Regular cardiac myocyte (primary cell): ENCODE data around the gene TAOK1. TPM values are rescaled to one million over a fixed set of nuclear protein-coding genes. Genes with fewer than 3 reads are reported as not detected.

Experiments
- total RNA-seq: library from RNA; depleted of rRNA; stranded (reverse); fragments of >200 nt; gene quantifications from 2 replicates; pipeline ENCODE4 v1.2.3, GENCODE V29; 2014

Gene TAOK1
- 47.0 and 53.3 TPM in 2 replicates for total RNA-seq

DNA sequence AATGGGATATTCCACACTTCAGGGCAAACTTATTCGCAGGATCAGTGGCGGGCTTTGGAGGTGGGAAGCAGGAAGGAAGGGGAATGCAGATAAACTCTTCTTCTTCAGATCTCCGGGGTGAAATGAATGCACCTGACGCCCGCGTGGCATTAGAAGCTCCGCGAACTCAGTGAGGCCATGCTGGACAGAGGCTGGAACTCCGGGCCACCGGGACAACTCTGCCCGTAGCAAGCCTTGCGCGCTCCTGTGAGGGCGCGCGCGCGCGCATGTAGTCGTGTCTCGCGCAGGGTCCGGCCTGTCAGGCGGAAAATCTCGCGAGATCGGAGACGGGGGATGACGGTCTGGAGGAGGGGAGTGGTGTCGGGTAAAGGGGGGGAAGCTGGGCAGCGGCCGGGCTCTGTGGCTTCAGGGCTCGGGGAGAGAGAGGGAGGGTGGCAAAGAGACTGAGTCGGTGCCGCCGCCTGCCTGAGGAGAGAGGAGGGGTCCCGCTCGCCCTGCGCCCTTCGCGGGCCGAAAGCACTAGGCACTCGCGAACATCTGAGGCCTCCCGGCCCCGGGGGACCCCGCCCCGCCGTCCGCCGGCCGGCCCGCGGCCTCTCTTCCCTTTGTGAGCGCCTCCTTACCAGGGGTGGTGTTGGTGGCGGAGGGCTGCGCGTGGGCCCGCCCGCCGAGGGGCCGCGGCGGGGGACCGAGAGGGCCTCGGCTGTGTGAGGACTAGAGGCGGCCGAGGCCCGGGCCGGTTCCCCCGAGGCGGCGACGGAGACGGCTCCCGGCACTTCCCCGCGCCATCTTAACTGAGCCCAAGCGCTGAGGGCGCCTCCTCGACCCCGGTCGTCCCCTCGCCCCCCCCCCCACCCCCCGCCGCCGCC is at the start of gene TAOK1:
Gene TAOK1, plus strand, starts transcription at position 382 of the 869 bp plus-strand sequence. CDS start 61,186 bp downstream, outside the sequence.

DNA sequence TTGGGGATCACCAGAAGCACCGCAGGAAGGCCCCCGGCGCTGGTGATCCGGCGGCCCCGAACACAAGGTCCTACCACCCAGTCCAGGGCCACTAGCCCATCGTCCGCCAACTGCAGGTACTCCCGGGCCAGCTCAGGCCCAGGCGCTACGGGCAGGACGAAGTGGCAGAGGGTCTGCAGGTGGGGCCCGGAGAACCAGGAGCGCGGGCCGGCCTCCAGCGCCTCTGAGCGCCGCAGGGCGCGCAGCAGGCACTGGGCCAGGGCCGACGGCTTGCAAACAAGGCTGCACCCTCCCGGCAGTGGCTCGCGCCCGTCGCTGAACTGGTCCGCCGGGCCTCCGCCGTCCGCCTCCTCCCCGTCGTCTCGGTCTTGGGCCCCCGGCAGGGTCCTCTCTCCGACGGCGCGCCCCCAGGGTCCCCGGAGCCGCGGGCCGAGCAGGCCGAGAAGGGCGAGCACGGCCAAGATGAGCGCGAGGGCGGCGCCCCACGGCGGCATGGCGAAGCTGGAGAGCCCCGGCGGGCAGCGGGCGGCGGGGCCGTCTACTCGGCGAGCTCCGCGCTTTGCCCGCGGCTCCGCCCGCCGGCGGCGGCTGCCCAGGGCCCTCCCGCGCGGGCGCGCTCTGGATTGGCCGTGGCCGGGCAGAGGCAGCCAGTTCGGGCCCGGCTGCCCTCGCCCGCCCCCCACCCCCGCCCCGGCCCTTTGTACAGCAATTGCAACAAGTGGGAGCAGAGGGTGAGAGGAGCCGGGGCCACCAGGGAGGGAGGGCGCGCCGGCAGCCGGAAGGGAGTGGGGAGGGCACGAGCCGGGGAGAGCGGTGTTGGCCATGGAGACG is 176.5 kb downstream of the TAOK1 start, which contains the start of gene ABHD15:
Gene ABHD15, minus strand, starts transcription at position 565 of the 831 bp plus-strand sequence. Its CDS starts 71 bp downstream, at position 494.

DNA sequence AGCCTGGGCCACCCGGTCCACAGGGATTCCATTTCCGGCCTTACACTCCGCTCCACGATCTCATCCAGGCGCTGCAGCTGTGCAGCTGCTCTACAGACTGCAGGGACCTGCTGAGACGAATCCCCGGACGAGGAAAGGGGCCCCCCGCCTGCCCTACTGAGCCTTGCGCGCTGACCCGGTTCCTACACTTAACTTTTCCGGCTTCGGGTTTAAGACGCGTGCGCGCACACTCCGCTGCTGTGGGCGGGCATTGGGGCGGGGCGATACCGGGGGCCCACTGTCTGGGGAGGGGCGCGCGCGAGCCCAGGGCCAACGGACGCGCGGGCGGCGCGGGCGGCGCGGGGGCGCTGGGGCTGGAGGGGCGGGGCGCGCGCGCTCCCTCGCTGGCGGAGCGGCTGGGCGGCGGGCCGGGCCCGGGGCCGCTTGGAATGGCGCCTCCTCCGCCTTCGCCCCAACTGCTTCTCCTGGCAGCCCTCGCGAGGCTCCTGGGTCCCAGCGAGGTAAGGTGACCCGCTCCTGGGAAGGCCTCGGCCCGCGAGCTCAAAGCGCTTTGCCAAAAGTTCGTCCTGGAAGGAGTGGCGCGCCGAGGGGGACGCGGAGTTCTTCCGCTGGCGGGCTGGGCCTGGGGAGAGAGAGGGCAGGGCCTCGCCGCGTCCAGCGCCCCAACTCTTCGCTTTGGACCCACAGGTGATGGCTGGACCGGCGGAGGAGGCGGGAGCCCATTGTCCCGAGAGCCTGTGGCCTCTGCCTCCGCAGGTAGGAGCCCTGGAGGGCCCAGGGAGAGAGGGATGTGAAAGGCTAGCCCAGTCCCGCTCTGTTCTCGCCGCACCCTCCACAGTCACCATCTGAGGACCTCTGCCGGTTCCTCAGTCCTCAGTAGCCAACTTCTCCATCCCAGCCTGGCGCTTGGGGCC is 178.4 kb downstream of the TAOK1 start, which contains the start of gene TP53I13:
Gene TP53I13, plus strand, starts transcription at position 371 of the 914 bp plus-strand sequence. Its CDS starts 58 bp downstream, at position 429.

DNA sequence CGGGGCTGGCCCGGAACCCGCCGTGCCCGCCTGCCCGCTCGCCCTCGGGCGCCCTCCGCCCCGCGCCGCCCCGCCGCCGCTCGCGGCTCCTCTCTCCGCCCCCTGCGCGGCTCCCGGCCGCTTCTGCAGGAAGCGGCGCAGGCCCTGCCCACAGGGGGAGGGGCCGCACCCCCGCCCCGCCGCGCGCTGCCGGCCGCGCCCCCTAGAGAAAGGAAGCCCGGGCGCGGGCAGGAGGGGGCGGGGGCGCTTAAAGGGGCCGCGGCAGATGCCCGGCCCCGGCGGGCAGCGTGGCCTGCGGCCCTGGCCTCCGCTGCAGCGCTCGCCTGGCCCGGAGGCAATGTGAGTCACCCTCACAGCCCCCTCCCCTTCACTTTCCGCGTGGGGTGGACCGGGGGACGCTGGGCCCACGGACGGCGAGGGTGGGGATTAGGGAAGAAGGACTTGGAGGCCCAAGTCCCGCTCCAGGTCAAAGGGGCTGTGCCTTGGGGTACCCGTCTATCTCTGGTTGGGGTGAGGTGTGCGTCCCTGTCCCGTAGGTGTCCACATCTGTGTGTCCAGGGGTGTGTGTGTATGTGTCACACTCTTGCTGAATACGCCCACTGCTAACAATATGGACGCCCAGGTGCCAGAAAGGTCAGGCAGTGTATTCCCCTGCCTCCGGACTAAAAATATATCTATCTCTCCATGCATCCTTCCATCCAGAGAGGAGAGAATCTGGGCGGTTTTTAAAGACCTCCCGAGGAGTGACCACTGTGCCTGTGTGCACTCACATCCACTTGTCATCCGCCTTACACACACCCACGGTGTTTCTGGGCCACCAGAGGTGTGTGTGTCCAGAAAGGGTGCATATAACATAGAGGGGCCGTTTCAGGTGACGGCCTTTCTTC is 199.6 kb downstream of the TAOK1 start, which contains the start of gene GIT1:
Gene GIT1, minus strand, starts transcription at position 125 of the 887 bp plus-strand sequence. CDS start 270 bp downstream, outside the sequence.

DNA sequence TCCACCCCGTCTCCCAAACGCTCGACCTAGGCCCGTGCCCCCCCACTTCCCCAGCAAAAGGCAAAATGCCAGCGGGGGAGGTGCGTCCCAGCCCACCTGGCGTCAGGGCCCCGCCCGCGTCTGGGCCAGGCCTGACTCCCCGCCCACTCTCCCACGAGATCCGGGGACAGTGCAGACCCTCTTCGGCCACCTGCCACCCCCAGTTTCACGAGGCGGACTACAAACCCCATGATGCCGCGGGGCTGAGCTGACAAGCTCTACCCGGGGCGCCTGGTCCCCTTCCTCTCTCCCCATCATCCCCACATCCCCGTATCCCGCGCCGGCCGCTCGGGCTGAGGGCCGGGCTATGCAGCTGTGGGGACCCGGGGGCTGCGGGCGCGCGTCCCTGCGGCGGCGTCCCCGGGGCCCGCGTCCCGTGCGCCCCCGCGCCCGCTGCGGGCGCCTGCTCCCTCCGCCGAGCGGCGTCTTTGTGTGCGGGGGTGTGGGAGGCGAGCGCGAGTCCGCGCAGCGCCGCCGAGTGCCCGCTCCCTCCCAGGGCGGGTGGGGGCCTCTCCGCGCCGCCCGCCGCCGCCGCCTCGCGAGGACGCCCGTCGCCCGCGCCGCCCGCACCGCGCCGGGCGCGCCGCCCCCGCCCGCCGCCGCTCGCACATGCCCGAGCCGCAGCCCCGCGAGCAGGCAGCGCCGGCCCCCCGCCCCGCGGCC is 202.8 kb downstream of the TAOK1 start, which contains the start of gene ANKRD13B:
Gene ANKRD13B, plus strand, starts transcription at position 283 of the 702 bp plus-strand sequence. CDS start 490 bp downstream, outside the sequence.

Other genes starting within 250 kb of the TAOK1 start
- 39.1 and 58.6 TPM in 2 replicates for gene MYO18A, start 210.0 kb upstream of the TAOK1 start, total RNA-seq
- gene CRYBA1, start 143.5 kb upstream of the TAOK1 start, total RNA-seq, result 0.19 TPM in 1 of 2 replicates, not detected in the other
- 36.2 and 40.3 TPM in 2 replicates for gene NUFIP2, start 96.2 kb upstream of the TAOK1 start, total RNA-seq
- gene ABHD15, start 176.7 kb downstream of the TAOK1 start, total RNA-seq, result 7.1 and 8.7 TPM in 2 replicates
- gene TP53I13, start 178.3 kb downstream of the TAOK1 start, total RNA-seq, result 71.0 and 75.0 TPM in 2 replicates
- 19.2 and 27.0 TPM in 2 replicates for gene GIT1, start 199.3 kb downstream of the TAOK1 start, total RNA-seq
- gene ANKRD13B, start 202.8 kb downstream of the TAOK1 start, total RNA-seq, result 3.1 and 5.4 TPM in 2 replicates
- 2.1 and 9.9 TPM in 2 replicates for gene CORO6, start 232.5 kb downstream of the TAOK1 start, total RNA-seq